HG02571 (cell line): ENCODE results near the gene IL13RA1.
"Not testable (repeated sequence)": the region's sequence is repeated elsewhere in the genome, so short reads cannot be mapped to it uniquely, and the experiment has no call there.

Experiments
- ATAC-seq: cut with Tn5 transposase; IDR thresholded peaks from one replicate; pipeline ENCODE4 v1.9.1; 2021; ENCODE audit warnings: mild to moderate bottlenecking, moderate library complexity; ENCODE audit not compliant: unreplicated experiment

IL13RA1 gene

DNA sequence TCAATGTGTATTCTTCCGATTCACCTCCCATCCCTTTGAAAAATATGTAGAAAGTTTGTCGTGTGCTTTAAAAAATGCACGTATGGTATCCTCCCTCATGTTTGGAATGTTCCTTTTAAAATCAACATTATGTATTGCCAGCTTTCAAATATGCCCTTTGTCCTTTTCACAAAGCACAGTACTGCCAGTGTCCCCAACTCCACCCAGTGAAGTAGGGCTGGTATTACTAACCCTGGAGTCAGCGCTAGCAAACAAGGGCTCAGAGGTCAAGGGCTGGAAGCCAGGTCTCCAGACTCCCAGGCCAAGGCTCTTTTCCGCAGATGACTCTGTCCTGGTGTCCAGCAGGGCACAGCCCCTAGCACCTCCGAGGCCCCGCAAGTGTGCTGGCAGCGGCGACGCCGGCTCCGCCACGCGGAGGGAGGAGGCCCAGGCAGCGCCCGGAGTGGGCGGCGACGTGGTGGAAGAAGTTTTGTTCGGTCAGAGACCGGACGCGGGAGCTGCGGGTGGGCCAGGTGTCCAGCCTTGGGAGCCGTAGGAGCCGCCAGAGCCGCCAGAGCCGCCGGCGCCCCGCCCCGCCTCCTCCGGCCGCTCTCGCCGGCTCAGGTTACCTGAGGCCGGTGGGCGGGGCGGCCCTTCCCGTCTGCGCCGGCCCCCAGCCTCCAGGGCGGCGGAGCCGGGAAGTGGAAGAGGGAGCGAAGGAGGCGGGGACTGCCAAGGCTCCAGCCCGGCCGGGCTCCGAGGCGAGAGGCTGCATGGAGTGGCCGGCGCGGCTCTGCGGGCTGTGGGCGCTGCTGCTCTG, at the start of gene IL13RA1:
Gene IL13RA1 (plus strand): TSS at position 720 of the 799 bp plus-strand sequence. CDS start 33 bp downstream, at position 753.
- no peak for ATAC-seq

- no peak for ATAC-seq
Measured at GRCh38 chrX:118679290-118679689, 48.1 kb upstream of the IL13RA1 start.

DNA sequence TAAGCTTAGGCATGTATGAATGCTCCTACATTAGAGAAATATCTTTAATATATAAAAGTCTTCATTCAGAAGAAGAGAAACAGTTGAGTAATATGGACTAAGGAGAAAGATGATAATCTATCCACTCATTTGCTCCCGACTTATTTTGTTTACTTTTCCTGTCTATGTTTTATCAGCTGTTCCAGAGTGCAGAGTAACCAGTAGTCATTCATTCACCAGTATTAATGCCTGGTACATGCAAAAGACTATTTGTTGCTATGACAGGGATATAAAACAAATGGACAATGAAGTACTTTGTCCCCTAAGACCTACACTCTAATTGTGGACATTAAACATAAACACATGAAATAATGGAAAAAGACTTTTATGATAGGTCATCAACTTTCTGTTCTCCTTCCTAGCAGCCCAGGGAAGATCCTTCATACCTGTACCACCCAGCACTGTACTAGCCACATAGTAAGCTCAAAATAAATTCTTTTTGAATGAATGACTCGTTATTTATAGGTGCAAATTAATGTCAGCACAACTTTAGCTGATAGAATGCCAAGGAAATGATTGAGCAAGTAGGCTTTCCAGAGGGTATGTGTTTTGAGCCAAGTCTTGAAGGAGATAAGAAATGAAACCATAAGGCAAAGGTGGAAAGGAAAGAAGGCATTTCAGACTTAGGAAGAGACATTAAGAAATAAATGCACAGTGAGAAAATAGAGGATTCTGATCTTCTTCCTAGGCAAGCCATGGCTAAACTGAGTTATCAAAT, 45.0 kb upstream of the IL13RA1 start:
- ATAC-seq = no peak

- ATAC-seq = no peak
Measured at GRCh38 chrX:118685393-118685792, 42.0 kb upstream of the IL13RA1 start.

DNA sequence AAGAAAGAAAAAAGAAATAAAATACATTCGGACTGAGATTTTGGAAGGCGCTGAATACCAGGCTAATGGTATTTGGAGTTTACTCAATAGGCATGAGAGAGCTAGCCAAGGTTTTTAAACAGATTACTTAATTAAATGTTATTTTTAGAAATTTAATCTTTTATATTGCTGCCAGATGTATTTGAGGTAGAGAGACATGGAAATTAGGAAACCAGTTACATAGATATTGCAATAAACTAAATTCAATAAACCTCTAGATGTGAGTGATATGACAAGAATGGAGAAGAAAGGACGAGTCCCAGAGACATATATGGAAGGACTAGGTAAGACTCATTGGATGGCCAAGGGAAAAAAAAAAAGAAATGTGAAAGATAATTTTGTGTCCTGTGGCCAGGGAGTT, 38.5 kb upstream of the IL13RA1 start:
- ATAC-seq = no peak

- no peak for ATAC-seq
Measured at GRCh38 chrX:118693843-118694242, 33.6 kb upstream of the IL13RA1 start.

DNA sequence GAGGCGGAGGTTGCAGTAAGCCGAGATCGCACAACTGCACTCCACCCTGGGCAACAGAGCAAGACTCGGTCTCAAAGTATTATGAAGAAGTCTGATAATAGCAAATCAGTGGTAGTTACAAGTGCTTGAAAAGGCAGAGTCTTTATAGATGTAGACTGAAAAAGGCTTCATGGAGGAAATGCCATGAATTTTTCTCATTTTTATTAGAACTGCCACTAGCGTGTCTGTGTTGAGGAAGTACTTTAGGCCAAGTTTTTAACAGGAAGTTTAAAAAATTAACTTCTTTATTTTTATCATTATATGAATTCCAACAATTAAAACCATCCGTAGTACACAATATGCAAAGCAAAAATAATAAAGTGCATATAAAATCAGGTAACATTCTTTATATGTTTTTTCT, 32.8 kb upstream of the IL13RA1 start:
- ATAC-seq = no peak

DNA sequence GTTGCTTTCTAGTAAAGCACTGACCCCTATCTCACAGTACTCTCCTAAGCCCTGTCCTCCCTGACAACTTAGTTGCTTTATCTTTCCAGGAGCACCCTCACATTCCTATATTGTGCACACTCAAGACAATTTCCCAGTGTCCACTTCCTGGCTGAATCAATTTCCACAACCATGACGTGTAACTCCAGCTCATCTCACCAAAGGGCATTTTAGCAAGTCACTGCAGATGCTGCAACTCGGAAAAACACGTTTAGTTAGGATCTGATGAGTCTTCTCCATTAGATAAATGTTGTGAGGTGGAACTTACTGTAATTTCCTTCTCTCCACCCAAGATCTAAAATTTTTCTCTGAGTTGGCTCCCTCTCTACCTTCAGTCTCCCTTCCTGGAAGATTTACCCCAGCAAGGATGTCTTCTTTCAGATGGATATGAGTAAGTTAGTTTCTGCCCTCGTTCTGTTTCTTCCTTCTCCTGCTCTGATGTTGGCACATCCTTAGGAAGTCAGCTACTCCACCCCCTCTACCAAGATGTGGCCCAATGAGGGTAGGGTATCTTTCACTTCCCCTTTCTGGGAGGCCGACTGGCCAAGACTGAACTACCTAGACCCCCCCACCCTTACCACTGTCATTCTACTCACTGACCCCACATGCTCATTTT, 28.8 kb upstream of the IL13RA1 start:
- ATAC-seq = no peak

- ATAC-seq = no peak
Measured at GRCh38 chrX:118702741-118703140, 24.7 kb upstream of the IL13RA1 start.

DNA sequence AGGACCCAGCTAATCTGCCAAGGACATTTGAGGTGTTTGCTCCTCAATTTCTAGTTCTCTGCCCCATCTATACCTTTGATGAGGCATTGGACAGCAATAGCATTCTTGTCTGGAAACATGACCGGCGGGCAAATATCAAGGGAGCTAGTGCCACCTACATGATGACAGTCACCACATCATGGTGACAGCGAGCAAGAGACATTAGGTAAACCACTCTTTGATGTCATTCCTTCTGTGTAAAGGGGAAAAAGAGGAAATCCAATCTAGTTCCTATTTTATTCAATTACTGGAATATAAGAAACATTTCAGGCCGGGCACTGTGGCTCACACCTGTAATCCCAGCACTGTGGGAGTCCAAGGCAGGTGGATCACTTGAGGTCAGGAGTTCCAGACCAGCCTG, 20.7 kb upstream of the IL13RA1 start:
- no peak for ATAC-seq

- no peak for ATAC-seq
Measured at GRCh38 chrX:118714521-118714920, 12.9 kb upstream of the IL13RA1 start.

DNA sequence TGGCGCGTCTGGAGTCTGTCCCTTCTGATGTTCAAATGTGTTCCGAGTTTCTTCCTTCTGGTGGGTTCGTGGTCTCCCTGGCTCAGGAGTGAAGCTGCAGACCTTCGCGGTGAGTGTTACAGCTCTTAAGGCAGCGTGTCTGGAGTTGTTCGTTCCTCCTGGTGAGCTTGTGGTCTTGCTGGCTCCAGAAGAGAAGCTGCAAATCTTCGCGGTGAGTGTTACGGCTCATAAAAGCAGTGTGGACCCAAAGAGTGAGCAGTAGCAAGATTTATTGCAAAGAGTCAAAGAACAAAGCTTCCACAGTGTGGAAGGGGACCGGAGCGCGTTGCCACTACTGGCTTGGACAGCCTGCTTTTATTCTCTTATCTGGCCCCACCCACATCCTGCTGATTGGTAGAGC, 11.5 kb upstream of the IL13RA1 start:
- ATAC-seq = not testable (repeated sequence)

DNA sequence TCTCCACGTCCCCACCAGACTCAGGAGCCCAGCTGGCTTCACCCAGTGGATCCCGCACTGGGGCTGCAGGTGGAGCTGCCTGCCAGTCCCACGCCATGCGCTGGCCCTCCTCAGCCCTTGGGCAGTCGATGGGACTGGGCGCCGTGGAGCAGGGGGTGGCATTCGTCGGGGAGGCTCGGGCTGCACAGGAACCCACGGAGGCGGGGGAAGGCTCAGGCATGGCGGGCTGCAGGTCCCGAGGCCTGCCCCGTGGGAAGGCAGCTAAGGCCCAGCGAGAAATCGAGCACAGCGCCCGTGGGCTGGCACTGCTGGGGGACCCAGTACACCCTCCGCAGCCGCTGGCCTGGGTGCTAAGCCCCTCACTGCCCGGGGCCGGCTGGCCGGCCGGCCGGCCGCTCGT, 10.6 kb upstream of the IL13RA1 start:
- ATAC-seq = not testable (repeated sequence)

GRCh38 chrX:118717678-118718391, 9.6 kb upstream of the IL13RA1 start:
- ATAC-seq = no peak

DNA sequence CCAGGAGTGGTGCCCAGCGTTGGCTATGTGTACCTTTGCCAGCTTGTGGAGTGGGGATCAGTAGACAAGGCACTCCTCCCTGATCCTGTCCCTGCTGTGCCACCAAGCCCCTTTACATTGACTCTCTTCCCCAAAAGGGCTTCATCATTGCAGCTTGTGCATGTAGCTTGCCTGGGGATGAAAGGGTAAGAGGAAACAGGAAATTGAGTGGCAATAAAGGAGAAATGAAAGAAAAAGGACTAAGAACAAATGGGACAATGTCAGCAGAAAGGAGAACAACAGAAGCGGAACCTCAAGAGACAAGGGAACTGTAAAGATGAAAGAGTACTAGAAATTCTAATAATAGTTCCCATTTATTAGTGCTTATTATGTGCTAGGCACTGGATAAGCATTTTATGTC, 8.7 kb upstream of the IL13RA1 start:
- no peak for ATAC-seq

- ATAC-seq = no peak
Measured at GRCh38 chrX:118720058-118720707, 7.2 kb upstream of the IL13RA1 start.

DNA sequence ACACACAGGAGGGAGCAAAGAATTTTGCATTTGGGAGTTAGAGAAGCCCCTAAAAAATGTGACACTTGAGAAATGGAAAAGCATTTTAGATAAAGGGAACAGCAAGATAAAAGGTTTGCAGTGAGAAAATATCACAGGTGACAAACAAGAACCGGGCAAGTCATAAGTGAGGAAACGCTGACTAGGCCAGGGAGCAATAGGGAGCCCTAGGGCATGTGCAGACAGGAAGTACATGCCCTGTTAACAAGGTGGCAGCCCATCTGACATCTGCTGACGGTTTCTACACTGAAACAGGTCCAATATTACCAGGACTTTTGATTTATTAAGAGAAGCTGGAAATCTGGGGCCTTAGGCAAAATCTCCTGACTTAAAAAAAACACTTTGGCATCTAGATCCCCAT, 4.0 kb upstream of the IL13RA1 start:
- ATAC-seq = no peak

DNA sequence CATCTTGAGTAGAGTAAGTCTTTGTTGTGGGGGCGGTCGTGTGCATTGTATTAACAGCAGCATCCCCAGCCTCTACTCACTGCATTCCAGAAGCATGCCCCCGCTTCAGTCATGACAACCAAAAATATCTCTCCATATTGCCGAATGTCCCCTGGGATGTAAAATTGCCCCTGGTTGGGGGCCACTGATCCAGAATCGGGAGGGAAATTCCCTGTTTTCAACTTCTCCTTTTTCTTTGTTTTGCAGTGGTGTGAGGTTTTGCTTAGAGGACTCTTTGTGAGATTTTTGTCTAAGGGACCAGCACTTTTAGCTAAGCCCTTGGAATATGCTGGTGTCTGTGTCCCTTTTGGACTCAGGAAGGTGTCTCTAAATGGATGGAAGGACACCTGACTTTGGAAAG, 3.0 kb upstream of the IL13RA1 start:
- no peak for ATAC-seq

DNA sequence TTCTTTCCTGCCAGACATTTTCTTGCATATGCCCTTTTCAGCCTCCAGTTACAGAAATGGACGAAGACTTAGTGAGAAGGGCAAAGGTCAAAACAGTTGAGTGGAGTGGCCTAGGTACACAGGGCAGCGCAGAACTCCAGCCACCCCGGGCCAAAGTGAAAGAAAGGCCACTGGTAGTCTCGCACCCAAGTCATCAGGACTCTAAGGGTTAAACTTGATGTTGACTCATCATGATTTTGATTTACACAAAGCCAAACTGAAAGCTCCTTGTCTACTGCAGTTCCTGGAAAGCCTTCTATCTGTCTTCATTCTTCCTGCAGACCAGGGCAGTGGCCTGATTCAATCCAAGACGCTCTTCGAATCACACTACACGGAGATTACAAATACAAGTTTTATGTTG, 2.6 kb upstream of the IL13RA1 start:
- no peak for ATAC-seq

DNA sequence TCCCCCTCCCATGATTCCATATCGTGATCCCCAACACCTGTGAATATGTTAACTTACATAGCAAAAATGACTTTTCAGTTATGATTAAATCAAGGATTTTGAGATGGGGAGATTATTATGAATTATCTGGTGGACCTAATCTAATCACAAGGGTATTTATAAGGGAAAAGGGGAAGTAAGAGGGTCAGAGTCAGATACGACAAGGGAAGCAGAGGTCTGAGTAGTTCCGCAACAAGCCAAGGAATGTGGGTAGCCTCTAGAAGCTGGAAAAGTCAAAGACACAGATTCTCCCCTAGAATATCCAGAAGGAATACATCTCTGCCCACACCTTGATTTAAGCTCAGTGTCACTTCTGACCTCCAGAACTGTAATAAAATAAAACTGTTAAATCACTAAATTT, 1.0 kb upstream of the IL13RA1 start:
- no peak for ATAC-seq
